MG63 (cell line): ENCODE results near the gene SERPING1. TPM values are rescaled to one million over a fixed set of nuclear protein-coding genes. Genes with fewer than 3 reads are reported as not detected.

Experiments used
- DNase-seq: peaks from one replicate; pipeline ENCODE4 v3.0.0-alpha.2; 2020
- H3K27me3 ChIP-seq: fragments of 250-450 bp; sonication (Bioruptor Pico); 2 replicates; pipeline ENCODE4 v1.5.1; 2020; ENCODE audit warnings: mild to moderate bottlenecking, moderate library complexity
- H3K36me3 ChIP-seq: fragments of 250-450 bp; sonication (Bioruptor Pico); 2 replicates; pipeline ENCODE4 v1.5.1; 2020; ENCODE audit warnings: mild to moderate bottlenecking, moderate library complexity
- H3K4me3 ChIP-seq: fragments of 250-450 bp; sonication (Bioruptor Pico); 2 replicates; pipeline ENCODE4 v1.5.1; 2020; ENCODE audit warnings: mild to moderate bottlenecking, moderate library complexity
- H3K9me3 ChIP-seq: fragments of 250-450 bp; sonication (Bioruptor Pico); 2 replicates; pipeline ENCODE4 v1.5.1; 2020; ENCODE audit warnings: mild to moderate bottlenecking, moderate library complexity
- total RNA-seq: library from RNA; depleted of rRNA; stranded (reverse); fragments of >200 nt; shearing (Covaris generic); gene quantifications from 2 replicates; pipeline ENCODE4 v1.2.3, GENCODE V29; 2014; ENCODE audit warnings: low replicate concordance; rRNA removed

Gene SERPING1
- total RNA-seq, result 0.22 and 0.26 TPM in 2 replicates

DNA sequence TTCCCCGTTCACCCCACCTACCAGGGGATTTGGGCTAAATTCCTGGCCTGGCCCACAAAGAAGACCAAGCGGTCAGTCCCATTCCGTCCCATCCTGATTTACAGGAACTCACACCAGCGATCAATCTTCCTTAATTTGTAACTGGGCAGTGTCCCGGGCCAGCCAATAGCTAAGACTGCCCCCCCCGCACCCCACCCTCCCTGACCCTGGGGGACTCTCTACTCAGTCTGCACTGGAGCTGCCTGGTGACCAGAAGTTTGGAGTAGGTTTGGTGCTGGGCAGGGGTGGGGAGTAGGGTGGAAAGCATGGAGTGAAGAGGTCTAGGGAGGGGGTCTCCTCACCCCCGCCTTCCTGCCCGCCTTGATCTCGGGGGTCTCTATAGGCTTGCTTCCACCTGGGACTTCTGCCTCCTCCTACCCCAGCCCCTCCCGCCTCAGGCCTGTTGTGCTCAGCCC is at the start of gene SERPING1:
TSS of gene SERPING1 (plus strand) at position 225 of the 455 bp plus-strand sequence. CDS start 586 bp downstream, outside the sequence.
- H3K9me3 ChIP-seq, result no peaks in the 10 kb centered on the region
- H3K4me3 ChIP-seq, result peak within 1 kb of the TSS; percentile 13
- H3K36me3 ChIP-seq, result no peaks in the 10 kb centered on the region
- no peak for DNase-seq
- peaks cover 3% of the 10 kb centered on the region; the same call in 1 of the 2 replicates for H3K27me3 ChIP-seq

GRCh38 chr11:57547854-57548377 is 49.6 kb upstream of the SERPING1 start:
- DNase-seq, result no peak
- no peaks in the 10 kb centered on the region; the same call in 1 of the 2 replicates for H3K36me3 ChIP-seq
- H3K9me3 ChIP-seq, result no peaks in the 10 kb centered on the region
- H3K4me3 ChIP-seq, result no peak overlapping the region
- H3K27me3 ChIP-seq, result no peaks in the 10 kb centered on the region

GRCh38 chr11:57549983-57550382 is 47.5 kb upstream of the SERPING1 start:
- no peaks in the 10 kb centered on the region for H3K27me3 ChIP-seq
- H3K9me3 ChIP-seq, result no peaks in the 10 kb centered on the region
- H3K36me3 ChIP-seq, result no peaks in the 10 kb centered on the region; the same call in none of the 2 replicates
- DNase-seq, result no peak
- no peak overlapping the region for H3K4me3 ChIP-seq

GRCh38 chr11:57551941-57552340 is 45.5 kb upstream of the SERPING1 start:
- Histone ChIP-seq H3K27me3 (no peaks in the 10 kb centered on the region), H3K9me3 (no peaks in the 10 kb centered on the region), H3K4me3 (no peak overlapping the region), H3K36me3 (no peaks in the 10 kb centered on the region; the same call in none of the 2 replicates)
- no peak for DNase-seq

GRCh38 chr11:57552479-57552878 is 45.0 kb upstream of the SERPING1 start:
- DNase-seq, result no peak
- Histone ChIP-seq H3K36me3 (no peaks in the 10 kb centered on the region; the same call in none of the 2 replicates), H3K4me3 (no peak overlapping the region)

GRCh38 chr11:57555393-57555792 is 42.1 kb upstream of the SERPING1 start:
- Histone ChIP-seq H3K4me3 (no peak overlapping the region), H3K9me3 (no peaks in the 10 kb centered on the region), H3K36me3 (no peaks in the 10 kb centered on the region; the same call in none of the 2 replicates), H3K27me3 (no peaks in the 10 kb centered on the region)
- no peak for DNase-seq

More at GRCh38 chr11:57552479-57552878, 45.0 kb upstream of the SERPING1 start:
- Histone ChIP-seq H3K9me3 (no peaks in the 10 kb centered on the region), H3K27me3 (no peaks in the 10 kb centered on the region)

DNA sequence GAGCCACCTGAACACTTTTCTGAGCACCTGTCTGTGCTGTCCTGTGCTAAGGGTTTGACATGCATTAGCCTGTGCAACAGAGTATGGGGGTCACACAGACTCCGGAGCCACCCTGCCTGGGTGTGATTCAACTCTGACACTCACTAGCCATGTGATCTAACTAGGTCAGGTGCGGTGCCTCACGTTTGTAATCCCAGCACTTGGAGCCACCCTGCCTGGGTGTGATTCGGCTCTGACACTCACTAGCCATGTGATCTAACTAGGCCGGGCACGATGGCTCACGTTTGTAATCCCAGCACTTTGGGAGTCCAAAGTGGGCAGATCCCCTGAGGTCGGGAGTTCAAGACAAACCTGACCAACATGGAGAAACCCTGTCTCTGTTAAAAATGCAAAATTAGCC is 41.4 kb upstream of the SERPING1 start:
- H3K27me3 ChIP-seq, result no peaks in the 10 kb centered on the region
- no peaks in the 10 kb centered on the region for H3K9me3 ChIP-seq
- no peaks in the 10 kb centered on the region; the same call in 1 of the 2 replicates for H3K36me3 ChIP-seq
- no peak for DNase-seq
- no peak overlapping the region for H3K4me3 ChIP-seq

DNA sequence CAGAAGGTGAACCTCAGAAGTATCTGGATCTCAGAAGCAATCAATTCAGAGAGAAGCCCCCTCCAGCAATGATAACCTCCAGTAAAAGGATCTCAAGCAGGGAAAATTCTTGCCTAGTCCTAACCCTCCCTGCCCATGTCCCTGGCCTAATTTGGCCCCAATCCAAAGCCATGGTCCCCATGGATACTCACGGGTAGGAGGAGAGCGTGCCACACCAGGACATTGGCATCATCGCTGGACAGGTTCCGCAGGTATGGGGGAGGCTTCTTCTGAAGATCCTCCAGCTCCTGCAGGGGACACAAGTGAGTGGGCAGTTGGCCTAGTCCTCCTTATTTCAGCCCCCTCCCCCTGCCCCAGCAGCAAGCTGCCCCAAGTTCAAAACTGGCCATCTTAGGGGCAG is 37.3 kb upstream of the SERPING1 start:
- H3K36me3 ChIP-seq, result no peaks in the 10 kb centered on the region; the same call in none of the 2 replicates
- no peaks in the 10 kb centered on the region for H3K9me3 ChIP-seq
- no peak overlapping the region for H3K4me3 ChIP-seq
- no peaks in the 10 kb centered on the region for H3K27me3 ChIP-seq
- no peak for DNase-seq

DNA sequence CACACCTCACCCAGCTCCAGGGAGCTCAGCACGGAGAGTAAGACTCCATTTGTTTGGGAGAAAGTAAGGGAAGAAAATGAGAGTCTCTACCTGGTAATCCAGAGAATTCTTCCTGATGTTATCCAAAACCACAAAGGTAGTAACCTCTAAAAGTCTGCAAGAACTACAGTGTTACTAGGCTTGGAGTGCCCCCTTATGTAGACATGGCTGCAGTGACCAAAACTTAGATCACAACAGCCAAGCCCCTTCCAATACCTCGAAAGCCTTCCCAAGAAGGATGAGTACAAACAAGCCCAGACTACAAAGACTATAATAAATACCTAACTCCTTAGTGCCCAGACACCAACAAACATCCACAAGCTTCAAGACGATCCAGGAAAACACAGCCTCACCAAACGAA is 34.9 kb upstream of the SERPING1 start:
- H3K27me3 ChIP-seq, result no peaks in the 10 kb centered on the region
- H3K4me3 ChIP-seq, result no peak overlapping the region
- no peak for DNase-seq
- H3K9me3 ChIP-seq, result no peaks in the 10 kb centered on the region
- H3K36me3 ChIP-seq, result no peaks in the 10 kb centered on the region; the same call in none of the 2 replicates

DNA sequence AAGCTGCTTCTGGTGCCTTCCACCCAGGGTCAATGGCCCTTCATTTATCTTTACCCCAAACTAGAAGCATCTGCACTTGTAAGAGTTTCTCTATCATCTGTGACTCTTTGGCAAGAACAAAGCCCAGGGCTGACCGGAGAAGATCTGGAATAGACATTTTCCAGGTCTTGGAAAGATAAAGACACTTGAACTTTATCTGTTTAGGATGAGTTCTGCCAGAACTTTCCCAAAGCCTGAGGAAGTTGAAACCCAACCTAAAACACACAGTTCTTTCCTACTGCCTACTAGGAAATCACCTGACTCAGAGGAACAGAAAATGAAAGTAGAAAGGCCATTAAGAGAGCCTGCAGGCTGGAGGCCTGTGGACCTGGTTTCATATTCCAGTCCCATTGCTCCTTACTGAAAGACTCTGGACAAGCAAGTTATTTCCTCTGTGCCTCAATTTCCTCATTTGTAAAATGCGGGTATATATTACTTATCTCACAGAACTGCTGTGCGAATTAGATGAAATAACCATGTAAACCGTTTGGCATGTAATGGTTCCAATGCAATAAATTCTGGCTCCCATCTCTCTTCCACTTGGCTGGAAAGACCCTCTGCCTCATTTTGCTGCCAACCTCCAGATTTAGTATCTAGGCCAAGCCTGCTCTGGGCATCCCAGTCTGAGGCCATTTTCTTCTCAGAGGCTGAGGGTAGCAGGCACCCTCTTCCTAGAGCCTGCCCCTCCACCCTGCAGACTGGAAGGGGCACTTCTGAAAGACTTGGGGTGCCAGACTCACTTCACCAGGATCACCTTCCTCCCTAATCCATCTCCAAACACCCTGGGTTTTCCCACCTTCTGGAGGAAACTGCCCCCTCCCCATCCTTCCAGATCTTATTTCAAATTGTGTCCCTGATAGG is 31.2 kb upstream of the SERPING1 start:
- Histone ChIP-seq H3K27me3 (no peaks in the 10 kb centered on the region), H3K36me3 (no peaks in the 10 kb centered on the region; the same call in 1 of the 2 replicates), H3K4me3 (peak overlapping the region; percentile 64), H3K9me3 (no peaks in the 10 kb centered on the region)
- DNase-seq, result no peak

DNA sequence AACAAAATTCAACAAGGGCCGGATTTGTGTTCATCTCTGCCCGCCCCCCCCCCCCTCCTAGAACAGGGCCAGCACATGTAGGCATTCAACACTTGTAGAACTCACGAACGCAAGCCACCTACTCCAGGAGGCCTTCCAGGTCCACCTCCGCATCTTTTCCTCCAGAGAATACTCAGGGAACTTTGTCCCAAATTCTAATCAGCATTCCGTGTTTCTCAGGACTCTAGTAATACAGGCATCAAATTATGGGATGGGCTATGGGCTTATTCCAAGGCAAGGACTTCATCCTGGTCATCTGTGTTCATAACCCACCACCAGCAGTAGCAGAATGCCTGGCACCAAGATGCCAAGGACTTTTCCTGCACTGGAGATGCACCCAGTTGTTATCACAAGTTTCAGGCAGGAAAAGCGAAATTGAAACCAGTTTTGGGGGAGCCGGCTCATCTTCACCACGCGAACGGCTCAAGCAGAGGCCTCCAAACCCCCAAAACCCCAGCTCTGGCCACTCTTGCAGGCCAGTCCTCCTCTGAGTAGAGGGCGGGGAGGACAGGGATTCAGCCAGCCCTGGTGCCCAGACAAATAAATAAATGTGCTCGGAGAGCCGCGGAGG is 30.5 kb upstream of the SERPING1 start:
- Histone ChIP-seq H3K27me3 (no peaks in the 10 kb centered on the region), H3K4me3 (peak overlapping the region; percentile 64), H3K36me3 (no peaks in the 10 kb centered on the region; the same call in 1 of the 2 replicates), H3K9me3 (no peaks in the 10 kb centered on the region)
- DNase-seq, result no peak

- Histone ChIP-seq H3K4me3 (peak within 1 kb of the TSS; percentile 64), H3K27me3 (no peaks in the 10 kb centered on the region), H3K36me3 (no peaks in the 10 kb centered on the region; the same call in 1 of the 2 replicates), H3K9me3 (no peaks in the 10 kb centered on the region)
- DNase-seq, result peak; percentile 63
These were observed 29.8 kb upstream of the SERPING1 start, which contains the start of gene UBE2L6 for GRCh38 chr11:57567515-57568329. UBE2L6 (minus strand) TSS chr11:57567672; CDS start chr11:57567611, 61 bp downstream.

DNA sequence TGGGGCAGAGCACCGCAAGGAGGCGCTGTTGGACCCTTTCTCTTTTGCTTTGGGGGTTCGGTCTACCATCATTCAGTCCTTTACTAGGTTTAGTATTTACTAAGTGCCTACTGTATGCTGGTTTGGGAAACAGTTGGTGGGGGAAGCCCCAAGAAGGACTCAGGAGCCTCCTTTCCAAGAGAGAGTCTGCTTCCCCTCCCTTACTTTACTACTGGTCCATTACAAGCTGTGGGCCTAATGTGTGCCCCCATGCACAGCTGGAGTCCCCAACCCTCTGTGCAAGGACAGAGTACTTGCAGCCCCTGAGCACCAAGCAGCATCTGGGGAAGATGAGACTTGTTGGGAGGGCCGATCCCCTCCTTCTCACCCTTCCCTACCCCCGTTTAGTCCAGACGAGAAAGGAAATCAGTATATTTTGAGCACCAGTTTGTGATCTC is 29.1 kb upstream of the SERPING1 start:
- Histone ChIP-seq H3K27me3 (no peaks in the 10 kb centered on the region), H3K36me3 (no peaks in the 10 kb centered on the region; the same call in 1 of the 2 replicates), H3K9me3 (no peaks in the 10 kb centered on the region), H3K4me3 (peak overlapping the region; percentile 64)
- DNase-seq, result no peak

- DNase-seq, result no peak
- Histone ChIP-seq H3K9me3 (no peaks in the 10 kb centered on the region), H3K27me3 (no peaks in the 10 kb centered on the region), H3K36me3 (no peaks in the 10 kb centered on the region), H3K4me3 (no peak overlapping the region)
These were observed 25.9 kb upstream of the SERPING1 start for GRCh38 chr11:57571606-57572005.

DNA sequence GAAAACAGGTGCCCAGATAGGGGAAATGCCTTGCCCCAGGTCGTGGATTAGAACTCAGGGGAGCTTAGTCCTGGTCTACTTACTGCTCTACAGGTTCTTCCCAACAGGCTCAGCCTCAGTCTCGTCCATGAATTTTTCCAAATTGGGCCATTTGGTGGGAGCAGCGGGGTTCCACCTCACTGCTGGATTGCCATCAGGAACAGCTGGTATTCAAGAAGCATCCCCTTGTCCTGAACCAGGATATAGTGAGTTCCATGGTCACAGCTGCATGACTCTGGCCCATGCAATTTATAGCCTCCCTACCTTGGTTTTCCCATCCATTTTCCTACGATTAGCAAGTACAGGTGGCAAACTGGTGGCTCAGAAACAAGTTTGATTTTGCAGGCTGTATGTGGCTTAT is 23.4 kb upstream of the SERPING1 start:
- no peaks in the 10 kb centered on the region for H3K27me3 ChIP-seq
- H3K9me3 ChIP-seq, result no peaks in the 10 kb centered on the region
- no peak overlapping the region for H3K4me3 ChIP-seq
- DNase-seq, result no peak
- H3K36me3 ChIP-seq, result no peaks in the 10 kb centered on the region

DNA sequence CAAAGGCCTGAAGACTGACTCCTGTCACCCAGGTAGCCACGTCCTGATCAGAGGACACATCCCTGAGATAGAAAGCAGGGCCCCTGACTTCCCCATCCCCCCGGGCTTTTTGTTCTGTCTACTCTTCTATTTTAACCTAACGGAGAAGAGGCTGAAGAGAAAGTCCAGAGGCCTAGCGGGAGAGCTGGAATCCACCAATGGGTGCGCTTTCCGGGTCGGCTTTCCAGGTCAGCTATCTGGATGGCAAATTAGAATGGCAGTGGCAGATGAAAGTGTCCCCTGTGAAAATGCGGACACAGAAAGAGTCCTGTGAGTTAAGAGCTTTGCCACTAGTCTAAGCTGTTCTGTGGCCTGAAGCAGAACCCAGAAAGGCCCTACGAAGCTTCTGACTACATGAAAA is 13.1 kb upstream of the SERPING1 start:
- Histone ChIP-seq H3K27me3 (no peaks in the 10 kb centered on the region), H3K36me3 (no peaks in the 10 kb centered on the region), H3K4me3 (no peak overlapping the region), H3K9me3 (no peaks in the 10 kb centered on the region)
- no peak for DNase-seq
